H1 (cell line): ENCODE measurements around the gene KRT78. TPM values are rescaled to one million over a fixed set of nuclear protein-coding genes. Genes with fewer than 3 reads are reported as not detected.

Experiments used
- CTCF ChIA-PET: fragments of 300-600 bp; sonication (Branson Sonifier 250); formaldehyde crosslinking; loops from one replicate; lab custom pipeline; 2021; ENCODE audit not compliant: partially characterized antibody; lab: Charles Lee
- POLR2A ChIA-PET: fragments of 300-600 bp; sonication (Branson Sonifier 250); formaldehyde crosslinking; loops from one replicate; lab custom pipeline; 2021; ENCODE audit warnings: inconsistent platforms; ENCODE audit not compliant: partially characterized antibody; lab: Charles Lee
- DNase-seq, 2 experiments: peaks; one replicate each; pipeline versions ENCODE4 v3.0.0 to v3.0.0-alpha.2; 2010 to 2022; ENCODE audit warnings: low spot score in 2 of 2, low read depth in 1 of 2, mixed read lengths in 1 of 2
- FAIRE-seq: peaks from 2 replicates; lab custom pipeline; 2011; peaks lifted over from hg19 to GRCh38; lab: Jason Lieb, UNC
- H2AFZ ChIP-seq: 2 replicates; pipeline ENCODE4 v1.8.1; 2012; ENCODE audit warnings: low read length, inconsistent platforms
- H2AK5ac ChIP-seq: 2 replicates; pipeline ENCODE4 v1.6.1; 2013; ENCODE audit warnings: low read depth, low read length
- H2BK120ac ChIP-seq: replicated peaks from 2 replicates; pipeline ENCODE3; 2013; ENCODE audit warnings: low read depth, low read length, inconsistent platforms
- H2BK12ac ChIP-seq: 2 replicates; pipeline ENCODE4 v1.6.1; 2013; ENCODE audit warnings: low read depth, low read length
- H2BK15ac ChIP-seq: 2 replicates; pipeline ENCODE4 v1.6.1; 2013; ENCODE audit warnings: low read length
- H2BK20ac ChIP-seq: 2 replicates; pipeline ENCODE4 v1.6.1; 2013; ENCODE audit warnings: low read length
- H2BK5ac ChIP-seq: 2 replicates; pipeline ENCODE4 v1.6.1; 2013; ENCODE audit warnings: low read depth, low read length
- H3K14ac ChIP-seq: 2 replicates; pipeline ENCODE4 v1.6.1; 2013; ENCODE audit warnings: inconsistent platforms; ENCODE audit not compliant: insufficient read length
- H3K18ac ChIP-seq: 2 replicates; pipeline ENCODE4 v1.6.1; 2013; ENCODE audit warnings: low read length; ENCODE audit errors: extremely low read depth
- H3K23ac ChIP-seq: 2 replicates; pipeline ENCODE4 v1.6.1; 2013; ENCODE audit warnings: inconsistent platforms; ENCODE audit not compliant: insufficient read length
- H3K23me2 ChIP-seq: 2 replicates; pipeline ENCODE4 v1.6.1; 2013; ENCODE audit warnings: low read depth, low read length
- H3K27ac ChIP-seq: 2 replicates; pipeline ENCODE4 v1.6.1; 2011; ENCODE audit warnings: low read depth, low read length, inconsistent platforms
- H3K27me3 ChIP-seq, 4 experiments: replicated peaks in 1 of 4; 1 replicate in 1 of 4; 2 replicates in 3 of 4; pipeline versions ENCODE4 v1.6.1 to v1.8.1; 2011 to 2013; ENCODE audit warnings: low read length in 3 of 4, mild to moderate bottlenecking in 3 of 4, inconsistent platforms in 2 of 4, mixed read lengths in 2 of 4, moderate library complexity in 1 of 4; ENCODE audit not compliant: control insufficient read depth in 3 of 4, insufficient read depth in 3 of 4; ENCODE audit errors: extremely low read depth in 1 of 4
- H3K36me3 ChIP-seq, 4 experiments: 2 replicates each; pipeline versions ENCODE4 v1.6.1 to v1.8.1; 2011 to 2013; ENCODE audit warnings: mild to moderate bottlenecking in 4 of 4, low read length in 3 of 4, moderate library complexity in 2 of 4, control low read depth in 1 of 4, inconsistent platforms in 1 of 4; ENCODE audit not compliant: insufficient read depth in 4 of 4, control insufficient read depth in 2 of 4
- H3K4ac ChIP-seq: replicated peaks from 2 replicates; pipeline ENCODE3; 2013; ENCODE audit warnings: low read length, low read depth, mixed read lengths, inconsistent platforms; ENCODE audit not compliant: insufficient read length
- H3K4me1 ChIP-seq, 4 experiments: replicated peaks in 1 of 4; 1 replicate in 1 of 4; 2 replicates in 3 of 4; pipeline versions ENCODE4 v1.6.1 to v1.8.1; 2011 to 2013; ENCODE audit warnings: low read length in 3 of 4, inconsistent platforms in 2 of 4, mixed read lengths in 1 of 4; ENCODE audit not compliant: insufficient read depth in 4 of 4, control insufficient read depth in 3 of 4
- H3K4me2 ChIP-seq, 2 experiments: 2 replicates each; pipeline versions ENCODE4 v1.6.1 to v1.8.1; 2011 to 2013; ENCODE audit warnings: low read depth in 2 of 2, low read length in 2 of 2, control low read depth in 1 of 2, inconsistent platforms in 1 of 2, mild to moderate bottlenecking in 1 of 2; ENCODE audit not compliant: insufficient read depth in 1 of 2
- H3K4me3 ChIP-seq, 4 experiments: fragments of 200-600, 300-600 bp in 1 of 4; sonication (generic), shearing (Covaris generic), sonication (Bioruptor Twin) in 1 of 4; 2 replicates each; pipeline versions ENCODE4 v1.5.1 to v1.8.1; 2011 to 2016; ENCODE audit warnings: low read length in 4 of 4, low read depth in 3 of 4, control low read depth in 2 of 4, inconsistent platforms in 2 of 4, mild to moderate bottlenecking in 2 of 4, mixed read lengths in 1 of 4, moderate library complexity in 1 of 4; ENCODE audit not compliant: insufficient read depth in 2 of 4; ENCODE audit errors: extremely low read depth in 1 of 4
- H3K56ac ChIP-seq: replicated peaks from 2 replicates; pipeline ENCODE3; 2013; ENCODE audit warnings: low read depth, mild to moderate bottlenecking, mixed read lengths, low read length, inconsistent platforms; ENCODE audit not compliant: insufficient read length
- H3K79me1 ChIP-seq: 2 replicates; pipeline ENCODE4 v1.6.1; 2013; ENCODE audit warnings: low read depth, low read length, control low read depth
- H3K79me2 ChIP-seq, 2 experiments: 2 replicates each; pipeline versions ENCODE4 v1.6.1 to v1.8.1; 2012 to 2013; ENCODE audit warnings: low read length in 2 of 2, mild to moderate bottlenecking in 2 of 2, inconsistent platforms in 1 of 2; ENCODE audit not compliant: insufficient read depth in 2 of 2, control insufficient read depth in 1 of 2
- H3K9ac ChIP-seq, 4 experiments: replicated peaks in 1 of 4; 1 replicate in 1 of 4; 2 replicates in 3 of 4; pipeline versions ENCODE4 v1.6.1 to v1.8.1; 2011 to 2013; ENCODE audit warnings: low read depth in 3 of 4, low read length in 3 of 4, control low read depth in 2 of 4, mild to moderate bottlenecking in 2 of 4, moderate library complexity in 2 of 4, inconsistent platforms in 1 of 4; ENCODE audit errors: extremely low read depth in 1 of 4
- H3K9me3 ChIP-seq, 2 experiments: 2 replicates each; pipeline versions ENCODE4 v1.6.1 to v1.8.1; 2012 to 2013; ENCODE audit warnings: mild to moderate bottlenecking in 2 of 2, moderate library complexity in 2 of 2, control low read depth in 1 of 2, inconsistent platforms in 1 of 2, low read depth in 1 of 2, low read length in 1 of 2, mixed read lengths in 1 of 2; ENCODE audit not compliant: insufficient read depth in 2 of 2
- H4K20me1 ChIP-seq, 2 experiments: replicated peaks in 1 of 2; 2 replicates each; pipeline versions ENCODE3 to v1.8.1; 2011 to 2013; ENCODE audit warnings: inconsistent platforms in 2 of 2, low read length in 2 of 2, mild to moderate bottlenecking in 1 of 2; ENCODE audit not compliant: insufficient read depth in 2 of 2, control insufficient read depth in 1 of 2
- H4K5ac ChIP-seq: 2 replicates; pipeline ENCODE4 v1.6.1; 2013; ENCODE audit warnings: low read length, low read depth, mixed read lengths, inconsistent platforms; ENCODE audit not compliant: insufficient read length
- H4K8ac ChIP-seq: 2 replicates; pipeline ENCODE4 v1.8.0; 2013; ENCODE audit warnings: mild to moderate bottlenecking, moderate library complexity, low read length, inconsistent platforms; ENCODE audit not compliant: insufficient read depth; ENCODE audit errors: extremely low read depth
- H4K91ac ChIP-seq: replicated peaks from 2 replicates; pipeline ENCODE3; 2013; ENCODE audit warnings: low read length, mixed read lengths, inconsistent platforms; ENCODE audit not compliant: insufficient read length
- CTCF ChIP-seq, 3 experiments: IDR thresholded peaks; 1 replicate in 2 of 3; 2 replicates in 1 of 3; pipeline versions ENCODE4 v1.5.1 to v1.6.1; 2011; ENCODE audit warnings: low read length in 3 of 3, mild to moderate bottlenecking in 3 of 3, inconsistent platforms in 2 of 3, low read depth in 1 of 3, moderate library complexity in 1 of 3; ENCODE audit not compliant: insufficient read depth in 1 of 3; ENCODE audit errors: control extremely low read depth in 1 of 3
- GTF2F1 ChIP-seq: IDR thresholded peaks from 2 replicates; pipeline ENCODE4 v1.6.1; 2012; ENCODE audit warnings: low read depth, low read length, improper control_type of control experiment, borderline replicate concordance
- KDM5A ChIP-seq: fragments of 200-600 bp; IDR thresholded peaks from 2 replicates; pipeline ENCODE4 v1.7.1; 2012; ENCODE audit warnings: mild to moderate bottlenecking, low read length, inconsistent platforms, mixed read lengths
- RFX5 ChIP-seq: IDR thresholded peaks from 2 replicates; pipeline ENCODE4 v1.6.1; 2011; ENCODE audit warnings: low read depth, low read length, improper control_type of control experiment, borderline replicate concordance
- SIX5 ChIP-seq: IDR thresholded peaks from 2 replicates; pipeline ENCODE4 v1.6.1; 2011; ENCODE audit warnings: mild to moderate bottlenecking, low read depth, low read length
- SP1 ChIP-seq: IDR thresholded peaks from 2 replicates; pipeline ENCODE4 v1.6.1; 2011; ENCODE audit warnings: low read depth, low read length
- WGBS, 2 experiments: shearing (Covaris generic) in 1 of 2; methylation state at CpG; one replicate each; pipeline versions ENCODE4 v1.1.6 to v1.1.7; 2013 to 2015; ENCODE audit warnings: low lambda C conversion rate in 2 of 2, mixed read lengths in 2 of 2, inconsistent platforms in 1 of 2, low coverage in 1 of 2, missing lambda C conversion rate in 1 of 2; ENCODE audit not compliant: insufficient replicate concordance in 2 of 2, insufficient coverage in 1 of 2, insufficient read length in 1 of 2; ENCODE audit errors: extremely low coverage in 1 of 2, missing lambda C conversion rate in 1 of 2; 5-methylcytosine and 5-hydroxymethylcytosine counted together
- polyA plus RNA-seq, 7 experiments: library from polyadenylated mRNA; depleted of rRNA in 3 of 7; stranded (reverse) in 5 of 7; unstranded in 2 of 7; fragments of >200 nt in 5 of 7; fragments of 200-250 nt in 2 of 7; gene quantifications; 1 replicate in 5 of 7; 2 replicates in 1 of 7; 4 replicates in 1 of 7; pipeline versions ENCODE4 v1.2.1 to v1.2.3, GENCODE V29; 2011 to 2013; ENCODE audit warnings: missing spikeins in 2 of 7, mixed read lengths in 2 of 7
- total RNA-seq: library from RNA; stranded (reverse); fragmentation: NEBNext Ultra II Directional; extraction: Animal tissue kit (Norgen Biotek cat#: 25700); gene quantifications from 2 replicates; pipeline ENCODE4 v1.2.1, GENCODE V29; 2021
- TF ChIP-seq, protein P1 (sequence below): IDR thresholded peaks from 2 replicates; pipeline ENCODE4 v1.6.1; 2012; ENCODE audit warnings: low read length, inconsistent platforms

Gene KRT78
- total and polyA plus RNA-seq, 2 of the 8 experiments (the other 6 are each of a cell fraction or from before 2014, with no cell fraction given), result not detected

GRCh38 chr12:52798671-52799504 lies 49.9 kb downstream of the KRT78 start:
- Histone ChIP-seq H2BK20ac (no peak overlapping the region), H2AK5ac (peak overlapping the region; percentile 76; the same call in 1 of the 2 replicates), H3K4me1 (peaks cover 0 to 11% (median 2%) of the 10 kb centered on the region in 4 experiments; a peak in 3 of 7 replicates), H3K14ac (no peak overlapping the region), H3K4ac (no peak overlapping the region), H4K20me1 (no peaks in the 10 kb centered on the region), H2BK120ac (no peak overlapping the region), H4K91ac (no peak overlapping the region), H3K36me3 (no peaks in the 10 kb centered on the region), H2BK12ac (peak overlapping the region; percentile 84; the same call in 1 of the 2 replicates), H2BK15ac (no peak overlapping the region; the same call in 1 of the 2 replicates), H4K5ac (no peak overlapping the region), H3K18ac (no peak overlapping the region), H3K27me3 (no peaks in the 10 kb centered on the region), H3K4me2 (no peak overlapping the region; a peak in 1 of 4 replicates), H3K23me2 (peaks cover 2% of the 10 kb centered on the region; the same call in 1 of the 2 replicates), H3K79me2 (no peaks in the 10 kb centered on the region), H2AFZ (no peak overlapping the region), H4K8ac (no peak overlapping the region), H3K9me3 (no peaks in the 10 kb centered on the region; a peak in 1 of 4 replicates), H3K27ac (no peak overlapping the region), H3K9ac (no peak overlapping the region), H2BK5ac (no peak overlapping the region; the same call in 1 of the 2 replicates), H3K23ac (no peak overlapping the region), H3K56ac (no peak overlapping the region), H3K4me3 (no peak overlapping the region), H3K79me1 (no peaks in the 10 kb centered on the region)
- DNase-seq (no peak), FAIRE-seq (no peak)
- ChIA-PET POLR2A (no interaction called here), CTCF (interaction anchor here (1.9 kb wide), 1 partner anchor 27 kb away, joined by 4 read pairs; no protein-coding TSS in a partner anchor)
- TF ChIP-seq, protein P1, sequence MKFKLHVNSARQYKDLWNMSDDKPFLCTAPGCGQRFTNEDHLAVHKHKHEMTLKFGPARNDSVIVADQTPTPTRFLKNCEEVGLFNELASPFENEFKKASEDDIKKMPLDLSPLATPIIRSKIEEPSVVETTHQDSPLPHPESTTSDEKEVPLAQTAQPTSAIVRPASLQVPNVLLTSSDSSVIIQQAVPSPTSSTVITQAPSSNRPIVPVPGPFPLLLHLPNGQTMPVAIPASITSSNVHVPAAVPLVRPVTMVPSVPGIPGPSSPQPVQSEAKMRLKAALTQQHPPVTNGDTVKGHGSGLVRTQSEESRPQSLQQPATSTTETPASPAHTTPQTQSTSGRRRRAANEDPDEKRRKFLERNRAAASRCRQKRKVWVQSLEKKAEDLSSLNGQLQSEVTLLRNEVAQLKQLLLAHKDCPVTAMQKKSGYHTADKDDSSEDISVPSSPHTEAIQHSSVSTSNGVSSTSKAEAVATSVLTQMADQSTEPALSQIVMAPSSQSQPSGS, result no peak
- TF ChIP-seq GTF2F1, result no peak
- no peak for TF ChIP-seq SIX5
- no peak for TF ChIP-seq CTCF (IDR thresholded peaks at IDR 0.05; ENCODE audit: control extremely low read depth in 1 of 3, insufficient read depth in 1 of 3, low read depth in 1 of 3, low read length in 3 of 3)
- no peak for TF ChIP-seq KDM5A
- TF ChIP-seq SP1, result no peak
- TF ChIP-seq RFX5, result no peak
- 58% methylated on average over 7 of the region's 7 CpGs; no CpG with 5 or more reads in 1 of the 2 experiments for WGBS, 2 experiments
